ENCODE results near the gene DLD.

DLD gene

GRCh38 chr7:107959527-107959898, 68.5 kb downstream of the DLD start:
- Histone ChIP-seq H2AK5ac (ENCODE audit: low read length, severe bottlenecking) (no peak overlapping the region), H3K36me3 (ENCODE audit: control insufficient read depth in 1 of 2, insufficient read depth in 2 of 2, low read depth in 1 of 2, low read length in 2 of 2) (peaks cover 60 to 84% of the 10 kb centered on the region in 2 experiments), H4K91ac (ENCODE audit: low read length) (no peak overlapping the region), H2AFZ (ENCODE audit: low read depth, low read length) (no peak overlapping the region), H3K9me3 (ENCODE audit: control insufficient read depth, low read length) (no peaks in the 10 kb centered on the region), H2BK120ac (ENCODE audit: low read depth, low read length) (no peak overlapping the region), H4K8ac (ENCODE audit: low read length) (no peak overlapping the region), H3K4me3 (ENCODE audit: insufficient read depth in 1 of 2, low read depth in 1 of 2, low read length in 2 of 2) (no peak overlapping the region), H3K23ac (ENCODE audit: low read length in 2 of 2) (no peak overlapping the region), H3K4me1 (ENCODE audit: control insufficient read depth, insufficient read depth, low read depth, low read length) (peaks cover 16% of the 10 kb centered on the region), H3K79me1 (replicated peaks; ENCODE audit: low read length, poor library complexity, severe bottlenecking) (peaks cover 7% of the 10 kb centered on the region), H3K27ac (ENCODE audit: low read length, poor library complexity, severe bottlenecking) (peak overlapping the region; percentile 4), H2BK15ac (ENCODE audit: low read depth, poor library complexity, severe bottlenecking) (no peak overlapping the region), H3K14ac (ENCODE audit: low read length in 2 of 2) (no peak overlapping the region), H3K9ac (ENCODE audit: low read length) (no peak overlapping the region), H2BK12ac (ENCODE audit: low read length in 2 of 2) (no peak overlapping the region), H3K27me3 (ENCODE audit: control insufficient read depth in 1 of 2, insufficient read depth in 1 of 2, low read length in 2 of 2) (no peaks in the 10 kb centered on the region), H3K18ac (ENCODE audit: low read depth in 1 of 2, low read length in 2 of 2) (no peak overlapping the region), H2BK5ac (ENCODE audit: low read depth, low read length, poor library complexity, severe bottlenecking) (no peak overlapping the region), H3K4me2 (ENCODE audit: low read length, poor library complexity, severe bottlenecking) (no peak overlapping the region), H3K4ac (ENCODE audit: low read depth in 1 of 2, low read length in 2 of 2) (no peak overlapping the region)
- WGBS: 96% methylated on average over 10 of the region's 10 CpGs
- DNase-seq: no peak

DNA sequence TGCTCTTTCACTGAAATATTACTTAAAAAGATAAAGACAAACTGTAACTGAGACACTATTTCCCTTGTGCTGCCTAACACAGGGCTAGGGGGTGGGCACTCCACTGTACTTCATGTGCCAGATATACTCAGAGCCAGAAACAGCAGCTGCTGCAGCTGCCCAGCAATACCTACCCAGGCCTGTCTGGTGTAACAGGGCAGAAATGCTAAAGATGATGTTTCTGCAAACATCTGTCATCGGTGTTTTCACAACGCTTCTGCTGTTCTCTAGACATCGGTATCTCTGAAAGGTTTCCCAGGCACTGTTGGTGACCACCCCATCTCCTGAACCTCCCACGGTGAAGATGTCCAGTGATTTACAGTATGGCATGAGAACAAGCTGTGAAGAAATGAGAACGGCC, 69.3 kb downstream of the DLD start:
- H3K9me3 ChIP-seq (ENCODE audit: control insufficient read depth, low read length): no peaks in the 10 kb centered on the region
- H2BK5ac ChIP-seq (ENCODE audit: low read depth, low read length, poor library complexity, severe bottlenecking): no peak overlapping the region
- H3K4me2 ChIP-seq (ENCODE audit: low read length, poor library complexity, severe bottlenecking): no peak overlapping the region
- WGBS: 97% methylated on average over 5 of the region's 5 CpGs
- H2BK15ac ChIP-seq (ENCODE audit: low read depth, poor library complexity, severe bottlenecking): no peak overlapping the region
- H2AK5ac ChIP-seq (ENCODE audit: low read length, severe bottlenecking): no peak overlapping the region
- H3K18ac ChIP-seq (ENCODE audit: low read depth in 1 of 2, low read length in 2 of 2): no peak overlapping the region
- no peak overlapping the region for H3K27ac ChIP-seq (ENCODE audit: low read length, poor library complexity, severe bottlenecking)
- DNase-seq: no peak
- H3K4ac ChIP-seq (ENCODE audit: low read depth in 1 of 2, low read length in 2 of 2): no peak overlapping the region
- no peak overlapping the region for H2BK12ac ChIP-seq (ENCODE audit: low read length in 2 of 2)
- H3K14ac ChIP-seq (ENCODE audit: low read length in 2 of 2): no peak overlapping the region
- no peak overlapping the region for H3K4me3 ChIP-seq (ENCODE audit: insufficient read depth in 1 of 2, low read depth in 1 of 2, low read length in 2 of 2)
- H2AFZ ChIP-seq (ENCODE audit: low read depth, low read length): no peak overlapping the region
- H3K9ac ChIP-seq (ENCODE audit: low read length): no peak overlapping the region
- H3K27me3 ChIP-seq (ENCODE audit: control insufficient read depth in 1 of 2, insufficient read depth in 1 of 2, low read length in 2 of 2): no peaks in the 10 kb centered on the region
- no peak overlapping the region for H3K23ac ChIP-seq (ENCODE audit: low read length in 2 of 2)
- no peak overlapping the region for H2BK120ac ChIP-seq (ENCODE audit: low read depth, low read length)
- peaks cover 10% of the 10 kb centered on the region for H3K79me1 ChIP-seq (replicated peaks; ENCODE audit: low read length, poor library complexity, severe bottlenecking)
- no peak overlapping the region for H4K8ac ChIP-seq (ENCODE audit: low read length)
- peaks cover 16% of the 10 kb centered on the region for H3K4me1 ChIP-seq (ENCODE audit: control insufficient read depth, insufficient read depth, low read depth, low read length)
- no peak overlapping the region for H4K91ac ChIP-seq (ENCODE audit: low read length)
- H3K36me3 ChIP-seq (ENCODE audit: control insufficient read depth in 1 of 2, insufficient read depth in 2 of 2, low read depth in 1 of 2, low read length in 2 of 2): peaks cover 67 to 83% of the 10 kb centered on the region in 2 experiments

DNA sequence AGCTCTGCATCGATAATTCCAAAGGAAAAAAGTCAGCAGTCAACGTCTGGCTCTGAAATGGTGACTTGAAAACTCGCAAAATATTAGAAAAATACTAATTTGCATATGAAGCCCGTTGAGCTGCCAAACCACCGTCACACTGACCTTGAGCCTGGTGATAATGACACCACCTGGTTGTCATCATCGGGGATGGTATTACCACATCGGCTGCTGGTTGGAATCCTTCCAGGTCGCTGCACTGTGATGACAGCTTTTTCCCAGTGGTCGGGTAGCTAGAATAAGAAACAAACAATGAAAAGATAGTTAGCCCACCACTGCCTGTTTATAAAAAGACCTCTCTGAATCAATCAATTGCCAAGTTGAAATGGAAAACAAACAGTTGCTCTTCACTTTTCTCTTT, 70.4 kb downstream of the DLD start:
- no peak overlapping the region for H2BK120ac ChIP-seq (ENCODE audit: low read depth, low read length)
- no peak overlapping the region for H4K91ac ChIP-seq (ENCODE audit: low read length)
- no peaks in the 10 kb centered on the region for H3K27me3 ChIP-seq (ENCODE audit: control insufficient read depth in 1 of 2, insufficient read depth in 1 of 2, low read length in 2 of 2)
- no peak overlapping the region for H2BK15ac ChIP-seq (ENCODE audit: low read depth, poor library complexity, severe bottlenecking)
- peaks cover 67 to 82% of the 10 kb centered on the region in 2 experiments for H3K36me3 ChIP-seq (ENCODE audit: control insufficient read depth in 1 of 2, insufficient read depth in 2 of 2, low read depth in 1 of 2, low read length in 2 of 2)
- no peak overlapping the region for H2BK12ac ChIP-seq (ENCODE audit: low read length in 2 of 2)
- no peak overlapping the region for H3K4me2 ChIP-seq (ENCODE audit: low read length, poor library complexity, severe bottlenecking)
- DNase-seq: no peak
- no peak overlapping the region for H2AFZ ChIP-seq (ENCODE audit: low read depth, low read length)
- no peak overlapping the region for H2BK5ac ChIP-seq (ENCODE audit: low read depth, low read length, poor library complexity, severe bottlenecking)
- H3K4me3 ChIP-seq (ENCODE audit: insufficient read depth in 1 of 2, low read depth in 1 of 2, low read length in 2 of 2): no peak overlapping the region
- H2AK5ac ChIP-seq (ENCODE audit: low read length, severe bottlenecking): no peak overlapping the region
- no peak overlapping the region for H3K18ac ChIP-seq (ENCODE audit: low read depth in 1 of 2, low read length in 2 of 2)
- H3K79me1 ChIP-seq (replicated peaks; ENCODE audit: low read length, poor library complexity, severe bottlenecking): peaks cover 9% of the 10 kb centered on the region
- no peak overlapping the region for H3K14ac ChIP-seq (ENCODE audit: low read length in 2 of 2)
- no peak overlapping the region for H3K9ac ChIP-seq (ENCODE audit: low read length)
- WGBS: 92% methylated on average over 9 of the region's 9 CpGs
- H3K4ac ChIP-seq (ENCODE audit: low read depth in 1 of 2, low read length in 2 of 2): no peak overlapping the region
- no peak overlapping the region for H3K23ac ChIP-seq (ENCODE audit: low read length in 2 of 2)
- H3K9me3 ChIP-seq (ENCODE audit: control insufficient read depth, low read length): no peaks in the 10 kb centered on the region
- H4K8ac ChIP-seq (ENCODE audit: low read length): no peak overlapping the region
- peak overlapping the region; percentile 34 for H3K27ac ChIP-seq (ENCODE audit: low read length, poor library complexity, severe bottlenecking)
- peaks cover 18% of the 10 kb centered on the region for H3K4me1 ChIP-seq (ENCODE audit: control insufficient read depth, insufficient read depth, low read depth, low read length)

GRCh38 chr7:107962817-107963216, 71.8 kb downstream of the DLD start:
- Histone ChIP-seq H3K4me1 (ENCODE audit: control insufficient read depth, insufficient read depth, low read depth, low read length) (peaks cover 18% of the 10 kb centered on the region), H3K4me3 (ENCODE audit: insufficient read depth in 1 of 2, low read depth in 1 of 2, low read length in 2 of 2) (no peak overlapping the region), H3K4ac (ENCODE audit: low read depth in 1 of 2, low read length in 2 of 2) (no peak overlapping the region), H2BK12ac (ENCODE audit: low read length in 2 of 2) (no peak overlapping the region), H3K18ac (ENCODE audit: low read depth in 1 of 2, low read length in 2 of 2) (no peak overlapping the region), H3K23ac (ENCODE audit: low read length in 2 of 2) (no peak overlapping the region), H3K79me1 (replicated peaks; ENCODE audit: low read length, poor library complexity, severe bottlenecking) (peaks cover 7% of the 10 kb centered on the region), H2BK5ac (ENCODE audit: low read depth, low read length, poor library complexity, severe bottlenecking) (no peak overlapping the region), H2BK15ac (ENCODE audit: low read depth, poor library complexity, severe bottlenecking) (no peak overlapping the region), H3K36me3 (ENCODE audit: control insufficient read depth in 1 of 2, insufficient read depth in 2 of 2, low read depth in 1 of 2, low read length in 2 of 2) (peaks cover 64 to 89% of the 10 kb centered on the region in 2 experiments), H2AFZ (ENCODE audit: low read depth, low read length) (no peak overlapping the region), H2AK5ac (ENCODE audit: low read length, severe bottlenecking) (no peak overlapping the region), H3K14ac (ENCODE audit: low read length in 2 of 2) (no peak overlapping the region), H3K27ac (ENCODE audit: low read length, poor library complexity, severe bottlenecking) (no peak overlapping the region), H3K9me3 (ENCODE audit: control insufficient read depth, low read length) (no peaks in the 10 kb centered on the region), H3K27me3 (ENCODE audit: control insufficient read depth in 1 of 2, insufficient read depth in 1 of 2, low read length in 2 of 2) (no peaks in the 10 kb centered on the region), H2BK120ac (ENCODE audit: low read depth, low read length) (no peak overlapping the region), H4K91ac (ENCODE audit: low read length) (no peak overlapping the region), H3K4me2 (ENCODE audit: low read length, poor library complexity, severe bottlenecking) (no peak overlapping the region), H4K8ac (ENCODE audit: low read length) (no peak overlapping the region), H3K9ac (ENCODE audit: low read length) (no peak overlapping the region)
- WGBS: over 99% methylated on average over 8 of the region's 9 CpGs
- DNase-seq: no peak

Data from mesenchymal stem cell (in vitro differentiated cells and primary cell).